GM18519 (cell line): ENCODE measurements around the gene CHD5.
A peak's percentile ranks its signal among the peaks of the same experiment; 100 is the strongest.

Source experiments
- ATAC-seq: cut with Tn5 transposase; IDR thresholded peaks from one replicate; pipeline ENCODE4 v1.9.1; 2021; ENCODE audit warnings: mild to moderate bottlenecking, moderate library complexity; ENCODE audit not compliant: unreplicated experiment, low FRiP score

The CHD5 gene

DNA sequence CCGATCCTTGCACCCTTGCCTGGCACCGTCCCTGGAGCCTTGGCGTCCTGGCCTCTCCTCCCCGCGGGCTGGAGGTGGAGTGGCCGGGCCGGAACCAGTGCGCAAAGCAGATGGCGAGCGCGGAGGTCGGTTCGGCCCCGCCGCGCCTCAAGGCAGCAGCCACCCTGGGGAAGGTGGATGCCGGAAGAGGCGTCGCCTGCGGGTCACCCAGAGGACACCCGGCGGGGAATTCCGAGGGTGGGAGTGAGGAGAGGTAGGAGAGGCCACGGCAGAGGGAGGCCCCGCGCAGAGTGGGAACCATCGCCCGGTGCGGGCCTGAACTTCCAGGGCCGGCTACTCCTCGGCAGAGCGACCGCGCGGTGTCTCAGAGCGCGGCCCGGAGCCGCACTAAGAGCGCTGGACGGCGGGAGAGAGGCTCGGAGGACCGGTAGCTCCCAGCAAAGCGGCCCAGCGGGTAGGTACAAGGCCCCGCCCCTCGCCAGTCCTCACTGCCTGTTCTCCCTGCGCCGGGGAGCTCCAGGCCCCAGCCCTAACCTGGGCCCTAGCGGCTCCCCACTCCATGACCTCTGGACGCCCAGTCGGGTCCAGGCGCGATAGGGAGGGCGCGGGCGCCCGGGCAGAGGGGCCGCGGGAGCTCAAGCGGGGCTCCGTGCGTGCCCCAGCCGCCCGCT lies 25.9 kb upstream of the CHD5 start, which contains the start of gene RNF207:
Gene RNF207, plus strand, starts transcription at position 271 of the 671 bp plus-strand sequence. CDS start 417 bp downstream, outside the sequence.
- no peak for ATAC-seq

DNA sequence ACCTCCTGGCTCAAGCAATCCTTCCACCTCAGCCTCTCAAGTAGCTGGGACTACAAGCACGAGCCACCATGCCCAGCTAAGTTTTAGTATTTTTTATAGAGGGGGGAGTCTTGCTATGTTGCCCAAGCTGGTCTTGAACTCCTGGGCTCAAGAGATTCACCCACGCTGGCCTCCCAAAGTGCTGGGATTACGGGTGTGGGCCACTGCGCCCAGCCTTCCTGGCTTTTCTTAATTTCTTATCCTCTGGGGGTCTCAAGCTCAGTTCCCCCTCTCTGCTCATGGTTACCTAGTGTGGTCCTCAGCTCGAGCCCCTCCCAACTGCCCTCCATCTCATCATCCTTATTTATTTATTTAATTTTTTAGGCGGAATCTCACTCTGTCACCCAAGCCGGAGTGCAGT lies 22.1 kb upstream of the CHD5 start:
- no peak for ATAC-seq

DNA sequence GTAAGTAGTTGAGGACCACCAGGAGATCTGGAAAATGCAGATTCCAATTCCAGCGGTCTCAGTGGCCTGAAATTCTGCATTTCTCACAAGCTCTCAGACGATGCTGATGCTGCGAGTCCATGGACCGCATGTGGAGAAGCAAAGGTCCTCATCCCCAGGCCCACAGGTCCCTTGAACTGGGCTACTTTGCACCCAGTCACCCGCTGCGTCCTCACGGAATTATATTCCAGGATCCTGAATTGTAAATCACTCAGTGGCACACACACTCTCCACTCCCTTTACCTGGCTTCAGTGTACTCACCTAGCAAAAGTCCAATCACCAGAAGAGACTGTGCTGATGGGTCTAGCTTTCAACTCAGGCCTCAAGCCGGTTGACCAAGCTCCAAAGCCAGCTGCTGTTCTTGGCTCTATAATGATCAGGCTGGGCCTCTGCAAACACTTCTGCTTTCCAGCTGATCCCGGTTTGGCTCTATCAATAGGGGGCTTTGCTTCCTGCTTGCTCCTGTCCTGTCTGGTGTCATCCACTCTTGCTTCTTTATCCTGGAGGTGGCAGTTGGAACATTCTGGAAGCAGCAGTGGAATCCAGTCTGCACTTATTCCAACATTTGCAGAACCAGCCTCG lies 20.2 kb upstream of the CHD5 start:
- ATAC-seq = no peak

DNA sequence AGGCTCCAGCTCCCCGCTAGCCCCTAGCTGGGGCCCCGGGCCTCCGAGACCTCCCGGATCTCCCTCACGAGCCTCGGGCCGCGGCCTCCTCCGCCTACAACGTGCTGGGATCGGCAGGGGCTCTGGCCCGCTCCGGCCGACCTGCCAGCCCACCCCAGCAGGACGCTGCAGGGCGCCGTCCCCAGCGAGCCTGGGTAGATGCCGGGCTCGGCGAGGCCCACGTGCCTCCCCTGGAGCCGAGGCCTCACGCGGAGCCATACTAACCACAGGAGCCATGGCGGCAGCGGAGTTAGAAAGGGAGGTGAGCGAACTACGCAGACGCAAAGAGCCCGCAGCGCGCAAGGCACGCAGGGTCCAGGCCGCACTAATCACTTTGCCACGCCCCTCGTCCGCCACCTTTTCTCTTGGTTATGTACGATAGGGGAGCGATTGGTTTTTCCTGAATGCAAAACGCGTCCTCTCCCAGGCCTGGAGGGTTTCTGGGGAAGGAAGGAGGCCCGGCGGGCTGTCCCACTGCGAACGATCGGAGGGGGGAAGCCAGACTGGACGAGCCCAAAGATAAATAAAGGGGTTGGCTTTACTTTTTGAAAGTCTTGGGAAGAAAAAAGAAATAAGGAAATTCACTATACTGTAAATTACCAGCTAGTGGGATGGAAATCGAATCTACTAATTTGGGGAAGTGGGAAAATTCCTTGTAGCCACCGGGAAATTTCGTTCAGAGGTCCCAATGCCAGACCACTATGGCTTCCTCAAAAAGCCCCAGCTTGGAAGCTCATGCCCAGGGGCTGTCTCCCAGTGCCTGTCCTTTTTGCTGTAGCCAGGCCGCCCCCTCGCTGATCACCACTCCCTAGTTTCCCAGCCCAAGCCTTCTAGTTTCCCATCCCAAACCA lies 19.4 kb upstream of the CHD5 start, which contains the start of gene RPL22:
Gene RPL22, minus strand, starts transcription at position 298 of the 890 bp plus-strand sequence. Its CDS starts 22 bp downstream, at position 276.
- peak; percentile 92 for ATAC-seq

DNA sequence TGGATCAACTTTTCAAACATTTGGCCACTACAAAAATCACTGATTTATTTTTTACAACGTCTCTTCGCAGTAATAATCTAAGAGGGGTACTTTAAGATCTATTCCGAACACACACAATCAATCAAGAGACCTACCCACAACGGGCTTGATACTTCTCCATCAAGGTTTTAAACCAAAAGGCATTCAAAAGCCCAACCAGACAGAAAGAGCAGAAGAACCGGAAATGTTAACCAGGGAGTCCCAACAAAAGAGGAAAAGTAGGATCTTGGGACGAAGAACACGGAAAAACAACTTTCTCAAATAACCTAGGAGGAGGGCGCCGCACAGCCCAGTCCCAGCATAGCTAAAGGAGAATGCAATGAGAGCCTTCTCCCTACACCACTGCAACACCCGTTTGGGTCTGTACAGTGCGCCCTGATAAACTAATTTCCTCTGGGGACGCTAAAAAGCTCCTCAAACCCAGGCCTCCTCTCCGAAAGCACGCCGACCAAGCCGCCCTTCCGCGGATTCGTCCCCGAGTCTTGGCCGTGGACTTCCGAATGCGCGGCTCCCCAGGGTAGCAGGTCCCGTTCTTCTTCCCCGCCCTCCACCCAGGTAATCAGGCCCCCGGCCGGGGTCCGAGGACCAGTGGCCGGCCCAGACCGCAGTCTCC lies 18.7 kb upstream of the CHD5 start:
- ATAC-seq = no peak

DNA sequence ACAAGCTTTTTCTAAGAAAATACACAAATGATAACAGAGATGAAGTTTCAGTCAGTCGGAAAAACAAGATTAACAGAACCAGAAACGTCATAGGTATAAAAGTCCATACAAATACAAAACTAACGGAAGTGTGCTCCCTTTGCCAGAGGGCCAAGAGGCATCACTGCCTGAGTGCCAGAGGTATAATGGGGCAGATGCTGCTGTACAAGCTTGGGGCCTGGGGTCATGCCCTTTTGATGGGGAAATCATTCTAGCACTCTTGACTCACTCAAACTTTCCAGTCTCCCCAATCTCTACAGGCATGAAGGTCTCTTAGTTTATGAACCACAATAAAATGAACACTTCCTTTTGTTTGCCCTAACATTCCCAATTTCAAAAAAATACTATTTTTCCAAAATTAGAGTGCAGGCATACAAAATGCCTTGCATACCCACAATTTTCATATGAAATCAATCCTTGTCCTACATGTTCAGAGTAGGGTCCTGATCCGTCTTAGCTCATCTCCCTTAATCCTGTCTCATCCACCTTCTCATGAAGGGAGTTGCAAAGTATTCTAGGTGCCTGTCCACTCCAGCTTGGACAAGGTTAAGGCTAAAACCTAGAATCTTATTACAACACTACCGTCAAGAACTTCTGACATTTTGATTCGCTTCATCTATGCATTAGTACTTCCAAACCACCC lies 17.8 kb upstream of the CHD5 start:
- no peak for ATAC-seq

DNA sequence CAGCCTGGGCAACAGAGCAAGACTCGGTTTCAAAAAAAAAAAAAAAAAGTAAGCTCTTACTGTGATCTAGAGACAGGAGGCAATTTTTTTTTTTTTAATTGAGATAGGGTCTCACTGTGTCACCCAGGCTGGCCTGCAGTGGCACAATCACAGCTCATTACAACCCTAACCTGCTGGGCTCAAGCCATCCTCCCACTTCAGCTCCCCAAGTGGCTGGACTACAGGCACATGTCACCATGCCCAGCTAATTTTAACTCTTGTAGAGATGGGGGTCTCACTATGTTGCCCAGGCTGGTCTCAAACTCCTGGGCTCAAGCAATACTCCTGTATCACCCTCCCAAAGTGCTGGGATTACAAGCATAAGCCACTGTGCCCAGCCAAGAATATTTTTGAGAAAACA lies 11.8 kb upstream of the CHD5 start:
- no peak for ATAC-seq

DNA sequence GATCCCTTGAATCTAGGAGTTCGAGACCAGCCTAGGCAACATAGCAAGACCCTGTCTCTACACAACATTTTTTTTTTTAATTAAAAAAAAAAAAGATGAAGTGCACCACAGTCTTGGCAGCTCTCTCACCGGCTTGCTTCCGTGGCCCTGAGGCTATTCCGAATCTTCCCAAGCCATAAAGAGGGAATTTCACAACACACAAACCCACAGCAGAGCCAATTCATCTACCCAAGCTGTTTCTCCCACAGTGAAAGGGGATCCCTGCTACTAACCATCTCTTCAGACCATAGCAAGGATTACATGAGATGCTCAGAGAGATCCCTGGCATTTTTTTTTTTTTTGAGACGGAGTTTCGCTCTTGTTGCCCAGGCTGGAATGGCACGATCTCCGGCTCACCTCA lies 8.3 kb upstream of the CHD5 start:
- ATAC-seq = no peak

DNA sequence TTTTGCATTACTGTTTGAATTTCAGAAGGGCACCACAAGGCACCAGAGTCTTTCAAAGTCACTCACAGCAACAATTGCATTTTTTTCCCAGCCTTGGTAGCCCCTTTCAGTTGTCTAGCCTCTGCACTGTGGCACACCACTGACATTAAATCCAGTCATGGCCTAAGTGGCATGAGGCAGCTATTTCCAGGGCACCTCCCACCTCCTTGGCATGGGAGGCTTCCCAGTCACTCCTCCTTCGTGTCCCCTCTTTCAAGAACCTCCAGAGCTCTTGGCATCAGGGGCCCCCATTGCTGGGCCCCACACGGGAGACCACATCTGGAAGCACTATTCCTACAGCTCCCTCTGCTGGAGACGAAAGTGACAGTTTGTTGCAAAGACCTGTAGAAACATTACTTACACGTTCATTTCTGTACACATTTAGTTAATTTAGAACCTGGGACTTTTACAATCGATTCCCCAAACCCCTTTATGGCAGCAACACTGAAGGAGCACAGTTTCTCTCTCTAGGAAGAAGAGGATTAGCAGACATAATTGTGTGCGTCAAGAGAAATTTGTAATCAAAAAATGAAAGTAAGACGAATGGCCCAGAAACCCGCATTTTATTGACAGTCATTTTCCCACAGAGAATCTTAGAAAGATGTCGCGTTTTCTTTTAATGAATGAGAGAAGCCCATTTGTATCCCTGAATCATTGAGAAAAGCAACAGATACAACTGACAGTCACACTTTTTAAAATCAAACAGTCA lies 5.7 kb upstream of the CHD5 start:
- no peak for ATAC-seq

DNA sequence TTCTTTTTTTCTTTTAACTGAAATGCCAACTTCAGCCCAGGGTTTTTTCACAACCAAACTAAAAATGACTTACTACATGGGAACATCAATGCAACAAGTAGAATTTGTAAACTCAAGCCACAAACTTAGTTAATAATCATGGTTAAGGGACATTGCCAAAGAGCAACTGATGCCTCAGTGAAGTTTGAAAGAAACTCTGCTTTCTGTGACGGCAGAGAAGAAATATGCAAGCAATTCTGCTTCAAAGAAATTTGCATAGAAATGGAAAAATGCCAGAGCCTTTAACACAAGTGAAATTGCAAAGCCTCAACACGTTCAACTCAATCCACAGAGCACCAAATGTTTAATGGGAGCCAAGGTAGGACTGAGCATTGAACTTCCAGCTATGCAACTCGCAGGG lies 5.0 kb upstream of the CHD5 start:
- ATAC-seq = no peak

DNA sequence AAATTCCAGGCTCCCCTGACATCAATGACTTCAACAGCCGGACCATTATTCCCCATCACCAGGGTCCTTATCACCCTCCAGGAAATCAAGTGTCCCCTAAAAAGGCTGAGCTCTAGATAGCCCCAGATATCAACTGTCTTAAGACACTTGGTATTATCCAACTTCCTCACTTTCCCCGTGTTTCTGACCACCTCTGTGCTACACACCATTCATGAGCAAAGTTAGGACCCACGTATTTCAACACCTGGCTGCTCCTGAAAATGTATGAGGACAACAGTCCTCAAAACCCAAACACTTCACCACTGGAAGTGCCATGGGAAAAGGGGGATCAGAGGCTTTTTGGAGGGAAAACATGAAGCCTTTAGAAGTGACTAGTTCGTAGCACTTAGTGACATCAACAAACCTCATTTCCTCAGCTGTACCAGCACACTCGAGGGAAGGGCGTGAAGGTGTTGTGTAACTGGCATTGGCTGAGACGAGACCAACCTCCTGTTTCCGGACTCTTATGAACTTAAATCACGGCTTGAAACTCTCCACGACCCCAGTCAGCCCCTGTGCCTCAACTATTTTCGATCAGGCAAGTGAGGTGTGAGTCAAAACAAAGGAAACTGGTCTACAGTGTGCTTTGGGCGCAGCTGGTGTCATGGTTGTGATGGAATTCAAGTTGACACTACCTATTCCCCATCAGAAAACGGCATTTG lies 4.1 kb upstream of the CHD5 start:
- no peak for ATAC-seq

DNA sequence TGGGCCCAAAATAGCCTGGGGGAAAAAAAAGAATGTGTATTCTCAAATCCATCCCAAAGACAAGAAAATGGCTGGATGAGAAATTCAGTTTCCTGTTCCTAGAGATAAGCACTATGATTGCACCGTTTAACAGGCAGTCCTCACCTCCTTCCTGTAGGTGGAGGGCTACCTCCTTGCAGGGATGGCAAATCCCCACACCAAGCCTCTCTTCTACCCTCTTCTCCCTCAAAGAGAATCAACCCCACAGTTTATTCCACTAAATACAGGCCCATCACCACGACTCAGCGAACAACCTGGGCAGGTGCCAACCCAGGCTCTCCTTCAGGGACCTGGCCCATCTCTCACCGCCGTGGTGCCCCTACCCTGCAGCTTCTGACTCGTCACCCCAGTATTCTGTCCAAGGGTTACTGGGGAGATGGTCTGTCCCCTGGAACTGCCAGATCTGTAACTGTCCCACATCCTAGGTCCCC lies 3.4 kb upstream of the CHD5 start:
- ATAC-seq = no peak

DNA sequence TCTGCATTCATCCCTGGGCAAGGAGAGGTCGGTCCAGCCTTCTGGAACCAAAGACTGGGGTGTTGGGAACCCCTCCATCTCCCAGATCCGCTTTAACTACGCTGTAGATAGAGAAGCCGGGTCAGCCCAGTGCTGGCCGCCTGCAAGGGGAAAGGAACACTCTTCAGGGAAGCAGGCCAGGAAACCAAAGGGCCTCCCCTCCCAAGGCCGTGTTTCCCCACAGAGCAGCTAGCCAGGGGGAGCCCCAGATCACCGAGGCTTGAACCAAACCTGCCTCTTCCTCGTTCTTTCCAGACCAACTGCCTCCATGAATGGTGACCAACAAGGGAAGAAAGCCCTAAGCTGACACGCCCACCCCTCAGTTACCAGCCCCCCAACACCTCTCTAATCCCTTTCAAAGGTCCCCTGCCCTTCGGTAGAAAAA lies 1.2 kb upstream of the CHD5 start:
- no peak for ATAC-seq

DNA sequence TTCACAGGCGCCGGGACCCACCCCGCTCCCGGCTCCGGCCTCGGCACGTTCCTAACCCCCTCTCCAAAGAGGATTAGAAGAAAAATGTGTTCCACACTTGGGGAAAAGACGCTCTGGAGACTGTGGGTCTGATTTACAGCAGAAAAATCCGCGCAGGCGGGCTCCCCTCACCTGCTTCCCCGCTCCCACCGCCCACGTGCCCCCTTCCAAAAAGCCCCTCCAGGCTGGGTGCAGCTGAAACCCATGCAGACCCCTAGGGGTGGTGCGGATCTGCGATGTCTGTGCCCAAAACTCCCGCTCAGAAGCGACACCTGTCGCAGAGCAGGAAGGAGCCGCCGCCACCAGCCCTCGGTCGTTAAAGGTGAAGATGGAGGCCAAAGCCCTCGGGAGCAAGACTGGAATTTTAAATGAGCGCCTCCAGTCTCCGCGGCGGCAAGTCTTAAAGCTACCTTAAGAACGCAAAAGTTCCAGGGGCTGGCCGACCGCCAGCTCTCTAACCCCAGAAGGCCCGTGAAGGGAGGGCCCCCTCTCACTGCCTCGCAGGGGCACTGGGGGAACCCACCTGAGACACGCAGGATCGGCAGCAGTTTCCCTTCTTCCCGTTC lies 688 bp upstream of the CHD5 start:
- no peak for ATAC-seq

DNA sequence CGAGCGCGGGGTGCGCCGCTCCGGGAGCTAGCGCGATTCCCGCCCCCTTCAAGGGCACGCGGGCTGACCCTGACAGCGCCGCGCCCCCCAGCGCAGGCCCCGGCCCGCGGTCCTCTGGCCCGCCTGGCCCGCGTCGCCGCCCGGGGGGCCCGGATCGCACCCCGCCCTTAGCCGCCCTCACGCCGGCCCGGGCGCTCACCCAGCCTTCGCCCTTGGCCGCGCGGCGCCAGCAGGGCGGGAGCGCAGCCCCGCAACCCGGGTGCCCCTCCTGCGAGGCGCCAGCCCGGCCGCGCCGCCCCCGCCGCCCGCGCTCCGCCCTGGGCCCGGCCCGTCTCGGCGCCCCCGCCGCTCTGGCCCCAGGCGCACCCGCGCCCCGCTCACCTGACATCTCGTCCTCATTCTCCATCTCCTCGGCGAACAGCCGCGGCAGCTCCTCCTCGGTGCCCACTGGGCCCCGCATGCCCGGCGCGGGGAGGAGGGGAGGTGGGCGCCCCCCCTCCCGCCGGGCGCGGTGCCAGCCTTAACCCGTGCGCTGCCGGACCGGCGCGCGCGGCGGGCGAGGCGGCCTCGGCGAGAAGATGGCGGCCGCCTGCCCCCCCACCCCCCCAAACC lies 451 bp downstream of the CHD5 start:
- no peak for ATAC-seq

DNA sequence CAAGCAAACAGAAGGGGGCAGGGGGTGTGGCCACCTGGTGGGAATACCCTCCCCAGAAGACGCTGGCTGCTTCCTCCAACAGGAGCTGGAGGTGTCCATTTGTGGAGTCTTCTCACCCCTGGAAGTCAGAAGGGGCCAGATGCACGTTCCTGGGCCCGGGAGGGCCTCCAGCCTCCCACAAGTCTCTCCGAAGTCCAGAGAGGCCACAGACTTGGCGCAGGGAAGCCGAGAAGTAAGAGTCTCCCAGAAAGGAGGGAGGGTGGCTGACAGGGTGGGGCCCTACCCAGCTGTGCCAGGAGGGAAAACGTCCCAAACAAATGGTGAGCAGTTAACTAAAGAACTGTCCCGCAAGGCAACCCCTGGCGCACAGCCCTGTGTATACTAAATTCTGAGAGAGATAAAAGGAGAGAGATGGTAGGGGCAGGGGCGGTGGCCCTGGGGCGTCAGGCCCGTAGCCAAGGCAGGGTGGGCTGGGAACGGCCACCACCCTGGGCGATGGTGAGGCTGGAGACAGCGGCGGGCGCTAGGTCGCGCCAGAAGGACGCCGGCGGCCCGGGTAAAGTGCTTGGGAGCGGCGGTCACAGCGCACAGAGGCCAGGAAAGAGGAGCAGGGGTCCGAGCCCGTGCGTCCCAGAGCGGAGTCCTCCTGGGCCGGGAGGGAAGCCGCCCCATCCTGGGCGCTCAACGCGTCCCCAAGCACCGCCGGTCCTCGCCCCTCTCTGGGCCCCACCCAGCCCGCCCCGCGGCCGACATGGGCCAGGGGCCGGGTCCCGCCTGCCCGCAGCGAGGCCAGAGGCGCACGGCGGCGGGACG lies 1.2 kb downstream of the CHD5 start:
- ATAC-seq = no peak
